ENCODE measurements around the gene DSTYK.
A peak's percentile ranks its signal among the peaks of the same experiment; 100 is the strongest.

DSTYK gene

DNA sequence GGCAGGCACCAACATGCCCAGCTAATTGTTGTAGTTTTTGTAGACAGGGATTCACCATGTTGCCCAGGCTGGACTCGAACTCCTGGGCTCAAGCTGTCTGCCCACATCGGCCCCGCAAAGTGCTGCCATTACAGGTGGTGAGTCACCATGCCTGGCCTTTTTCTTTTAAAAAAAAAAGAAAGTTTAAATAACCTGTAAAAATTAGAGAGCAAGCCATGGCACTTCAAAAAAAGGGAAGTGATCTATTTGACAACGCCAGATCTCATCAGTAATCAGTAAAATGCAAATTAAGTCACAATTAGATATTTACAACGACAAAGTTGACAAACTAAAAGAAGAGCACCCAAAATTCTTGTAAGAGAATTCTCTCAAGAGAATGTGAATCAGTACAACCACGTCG, 86.8 kb downstream of the DSTYK start:
- DNase-seq = no peak

DNA sequence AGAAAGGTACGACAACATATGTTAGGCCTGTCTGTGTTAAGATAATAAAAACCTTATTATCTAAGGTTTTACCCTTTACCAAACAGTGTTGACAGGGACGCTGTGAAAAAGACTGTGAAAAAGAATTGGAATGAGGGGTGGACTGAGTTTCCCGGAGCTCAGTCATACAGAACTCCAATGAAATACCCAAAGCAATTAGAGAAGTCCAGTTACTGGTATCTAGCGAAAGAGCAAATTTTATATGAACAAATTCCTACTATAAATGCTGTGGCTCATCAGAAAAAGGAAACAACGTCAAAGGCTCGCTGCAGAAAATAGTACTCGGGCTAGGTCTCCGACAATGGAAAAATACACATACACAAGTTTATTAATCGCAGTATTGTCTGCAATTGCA, 89.0 kb downstream of the DSTYK start:
- DNase-seq = peak in 1 of 3 donors; percentile 74

DNA sequence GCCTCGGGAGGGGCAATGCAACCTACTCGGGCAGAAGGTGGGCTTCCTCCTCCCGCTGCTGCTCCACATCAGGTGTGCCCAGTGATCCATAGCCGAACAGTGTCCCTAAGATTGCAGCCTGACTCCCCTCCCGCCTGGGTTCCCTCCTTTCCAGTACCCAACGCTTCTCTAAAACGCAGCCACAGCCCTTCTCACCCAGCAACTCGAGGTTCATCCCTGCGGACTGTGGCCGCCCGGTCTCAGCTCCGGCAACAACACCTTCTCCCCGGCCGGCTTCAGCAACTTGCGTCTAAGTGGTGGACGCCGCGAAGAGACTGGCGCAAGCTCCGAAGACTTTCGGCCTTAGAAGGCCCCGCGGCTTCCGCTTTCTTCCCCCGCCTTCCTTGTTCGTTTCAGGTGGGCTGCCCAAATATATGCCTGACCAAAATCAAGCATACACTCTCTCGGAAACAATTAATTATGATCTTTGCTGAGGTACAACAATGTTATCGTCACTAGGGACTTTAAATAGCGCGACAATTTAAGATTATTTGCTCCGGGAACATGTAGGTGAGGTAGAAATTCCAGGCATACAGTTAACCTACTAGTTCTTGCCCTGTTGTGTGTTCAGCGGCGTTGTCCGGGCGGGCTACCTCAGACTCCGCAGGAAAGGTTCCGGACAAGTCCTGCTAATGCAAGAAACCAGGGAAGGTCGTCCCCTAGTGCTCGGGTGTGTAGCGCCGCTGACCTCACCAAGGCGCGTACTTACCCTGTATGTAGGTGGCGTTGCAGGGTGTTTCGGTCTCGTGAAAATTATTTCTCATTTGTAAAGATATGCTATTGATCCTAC, 89.6 kb downstream of the DSTYK start, which contains the start of gene RBBP5:
Gene RBBP5 (minus strand): TSS at position 319 of the 829 bp plus-strand sequence. CDS start 105 bp downstream, at position 214.
- DNase-seq = peak; percentile 97 to 98 (median 98)

DNA sequence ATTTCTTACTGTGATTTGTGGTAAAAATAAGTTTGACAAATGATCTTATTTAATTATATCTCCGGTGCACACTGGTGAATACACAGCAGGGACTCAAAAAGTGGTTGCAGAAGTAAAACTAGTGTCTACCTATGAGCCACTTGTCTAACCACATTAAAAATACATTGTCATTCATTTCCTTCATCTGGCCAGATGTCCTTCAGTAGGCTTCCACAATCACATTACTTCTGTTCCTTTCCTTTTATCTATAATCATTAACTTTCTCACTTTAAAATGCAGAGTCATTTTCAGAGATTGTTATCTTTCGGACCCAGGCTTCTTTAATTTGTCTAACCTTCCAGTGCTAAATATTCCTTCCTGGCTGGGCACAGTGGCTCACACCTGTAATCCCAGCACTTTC, 92.8 kb downstream of the DSTYK start:
- no peak for DNase-seq

DNA sequence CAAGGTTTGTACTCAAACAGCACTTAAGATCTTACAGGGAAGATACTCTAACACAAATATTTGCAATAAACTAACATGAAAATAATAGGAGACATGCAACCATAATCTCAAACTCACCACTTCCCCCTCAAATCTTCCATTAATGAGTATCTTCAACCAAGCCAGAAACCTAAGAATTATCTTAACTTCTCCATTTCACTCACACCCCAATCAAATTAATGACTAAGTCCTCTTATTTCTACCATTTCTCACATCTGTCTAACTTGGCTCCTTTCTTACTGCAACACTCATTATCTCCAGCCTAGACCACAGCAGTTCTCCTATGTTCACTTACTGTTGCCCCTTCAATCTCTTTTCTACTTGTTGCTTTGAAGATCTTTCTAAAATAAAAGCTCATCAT, 100.1 kb downstream of the DSTYK start:
- no peak for DNase-seq

DNA sequence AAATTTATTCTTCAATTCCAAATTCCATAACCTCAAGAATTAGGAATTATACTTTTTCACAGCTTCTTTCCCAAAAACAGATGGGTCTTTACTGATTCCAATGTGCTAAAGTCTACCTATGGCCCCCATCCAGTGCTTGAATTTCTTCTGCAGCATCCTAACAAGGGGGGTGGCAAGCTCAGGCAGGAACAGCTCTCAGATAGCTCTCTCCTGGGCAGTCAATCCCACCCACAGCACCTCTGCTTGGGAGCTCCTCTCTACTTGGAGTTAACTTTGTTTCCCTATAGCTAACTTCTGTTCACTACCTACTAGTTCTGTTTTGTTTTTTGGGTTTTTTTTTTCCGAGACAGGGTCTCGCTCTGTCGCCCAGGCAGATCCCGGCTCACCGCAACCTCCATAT, 101.8 kb downstream of the DSTYK start:
- no peak for DNase-seq

DNA sequence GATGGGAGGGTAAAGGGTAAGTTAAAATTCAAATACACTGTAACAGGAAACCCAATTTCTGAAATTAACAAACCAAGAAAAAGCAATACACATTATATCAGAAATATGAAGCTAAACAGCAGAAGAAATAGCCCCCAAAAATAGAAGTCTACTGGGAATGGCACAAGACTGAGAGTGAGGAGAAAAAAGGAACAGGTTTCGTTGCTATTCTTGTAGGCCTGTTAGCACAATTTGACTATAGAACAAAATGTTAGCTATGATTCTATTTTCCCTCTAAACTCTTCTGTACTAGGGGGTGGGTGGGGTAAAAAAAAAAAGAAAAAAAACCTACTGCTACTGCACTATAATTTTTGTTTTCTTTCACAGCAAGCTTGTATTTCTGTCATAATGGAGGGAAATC, 102.2 kb downstream of the DSTYK start:
- DNase-seq = no peak

DNA sequence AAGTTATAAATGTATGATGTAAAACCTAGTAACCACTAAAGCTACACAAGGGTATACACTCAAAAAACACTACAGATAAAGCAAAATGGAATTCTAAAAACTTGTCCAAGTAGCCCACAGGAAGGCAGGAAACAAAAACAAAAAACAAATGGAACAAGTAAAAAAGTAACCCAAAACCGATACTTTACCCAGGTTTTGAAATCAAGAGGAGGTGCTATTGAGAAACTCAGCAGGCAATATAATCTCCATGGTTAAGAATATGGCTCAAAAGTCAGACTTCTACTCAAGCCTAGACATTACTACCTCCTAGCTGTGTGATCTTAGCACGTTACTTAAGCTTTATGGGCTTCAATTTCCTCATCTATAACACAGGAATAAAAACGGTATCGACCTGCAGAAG, 103.0 kb downstream of the DSTYK start:
- DNase-seq = no peak

DNA sequence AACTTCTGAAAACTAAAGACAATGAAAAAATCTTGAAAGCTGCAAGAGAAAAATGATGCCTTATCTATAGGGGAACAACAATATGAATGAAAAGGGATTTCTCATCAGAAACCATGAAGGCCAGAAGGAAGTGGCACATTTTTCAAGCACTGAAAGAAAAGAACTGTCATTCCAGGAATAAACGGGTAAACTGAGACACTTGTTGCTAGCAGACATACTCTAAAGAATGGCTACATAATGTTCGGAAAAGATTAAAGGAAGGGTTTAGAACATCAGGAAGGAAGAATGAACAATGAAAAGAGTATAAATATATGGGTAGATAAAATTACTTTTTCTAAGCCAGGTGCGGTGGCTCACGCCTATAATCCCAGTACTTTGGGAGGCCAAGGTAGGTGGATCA, 104.2 kb downstream of the DSTYK start:
- no peak for DNase-seq

DNA sequence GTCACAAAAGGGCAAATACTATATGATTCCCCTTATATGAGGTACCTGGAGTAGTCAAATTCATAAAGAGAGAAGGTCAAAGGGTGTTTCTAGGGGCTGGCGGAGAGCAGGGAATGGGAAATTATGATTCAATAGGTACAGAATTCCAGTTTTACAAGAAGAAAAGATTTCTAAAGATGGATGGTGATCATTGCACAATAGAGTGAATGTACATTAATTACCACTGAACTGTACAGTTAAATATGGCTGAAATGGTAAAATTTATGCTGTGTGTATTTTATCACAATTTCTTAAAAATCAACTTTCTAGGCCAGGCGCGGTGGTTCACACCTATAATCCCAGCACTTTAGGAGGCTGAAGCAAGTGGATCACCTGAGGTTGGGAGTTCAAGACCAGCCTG, 109.1 kb downstream of the DSTYK start:
- DNase-seq = no peak

DNA sequence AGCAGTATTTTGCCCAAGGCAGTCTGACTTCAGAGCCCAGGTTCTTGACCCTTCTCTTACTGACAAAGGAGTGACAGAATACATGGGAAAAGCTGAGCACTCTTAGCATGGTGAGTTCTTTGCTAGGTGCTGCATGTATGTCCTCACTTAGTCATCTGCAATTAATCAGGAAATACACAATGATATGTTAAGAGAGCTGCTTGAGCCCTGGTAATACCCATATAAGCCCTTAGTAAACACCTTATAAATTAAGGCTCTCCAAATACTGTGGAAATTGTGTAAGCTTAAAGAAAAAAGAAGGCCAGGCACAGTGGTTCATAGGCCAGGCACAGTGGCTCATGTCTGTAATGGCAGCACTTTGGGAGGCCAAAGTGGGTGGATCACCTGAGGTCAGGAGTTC, 113.3 kb downstream of the DSTYK start:
- DNase-seq = no peak

DNA sequence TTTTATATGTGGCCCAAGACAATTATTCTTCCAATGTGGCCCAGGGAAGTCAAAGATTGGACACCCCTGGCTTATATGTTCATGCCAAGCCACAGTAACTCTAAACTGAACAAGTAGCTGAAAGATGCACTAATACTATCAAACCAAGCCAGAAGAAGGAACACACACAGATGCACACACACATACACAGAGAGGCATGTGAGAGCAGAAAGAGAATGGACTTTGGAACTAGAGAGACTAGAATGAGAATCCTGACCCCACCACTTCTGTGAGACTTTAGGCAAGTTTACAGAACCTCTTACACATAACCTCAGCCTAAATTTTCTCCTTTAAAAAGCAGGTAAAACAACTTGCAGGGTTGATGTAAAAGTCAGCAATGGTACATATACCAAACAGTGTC, 116.1 kb downstream of the DSTYK start:
- DNase-seq = no peak

All from suppressor macrophage treated with lipopolysaccharide for 1 hour (primary cell).